Measurements from ENCODE around the gene THSD7B.

DNA sequence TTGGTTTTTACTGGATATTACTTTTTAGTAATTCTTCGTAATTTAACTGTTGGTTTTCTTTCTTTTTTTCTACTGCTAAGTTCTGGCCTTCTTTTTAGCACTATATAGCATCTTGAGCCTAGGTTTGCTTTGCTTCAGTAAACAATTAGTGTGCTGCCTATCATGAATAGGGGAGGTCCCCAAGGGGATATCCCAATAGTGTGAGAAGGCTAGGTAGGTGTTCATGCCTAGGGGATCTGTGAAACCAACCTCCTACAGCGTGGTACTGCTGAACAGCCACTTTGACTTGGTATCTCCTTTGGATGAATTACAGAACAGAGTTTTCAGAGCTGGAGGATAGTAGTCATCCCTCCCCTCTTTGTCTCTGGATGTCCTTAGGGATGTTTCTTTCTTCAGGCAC is 888.7 kb downstream of the THSD7B start:
- TF ChIP-seq, protein P1, sequence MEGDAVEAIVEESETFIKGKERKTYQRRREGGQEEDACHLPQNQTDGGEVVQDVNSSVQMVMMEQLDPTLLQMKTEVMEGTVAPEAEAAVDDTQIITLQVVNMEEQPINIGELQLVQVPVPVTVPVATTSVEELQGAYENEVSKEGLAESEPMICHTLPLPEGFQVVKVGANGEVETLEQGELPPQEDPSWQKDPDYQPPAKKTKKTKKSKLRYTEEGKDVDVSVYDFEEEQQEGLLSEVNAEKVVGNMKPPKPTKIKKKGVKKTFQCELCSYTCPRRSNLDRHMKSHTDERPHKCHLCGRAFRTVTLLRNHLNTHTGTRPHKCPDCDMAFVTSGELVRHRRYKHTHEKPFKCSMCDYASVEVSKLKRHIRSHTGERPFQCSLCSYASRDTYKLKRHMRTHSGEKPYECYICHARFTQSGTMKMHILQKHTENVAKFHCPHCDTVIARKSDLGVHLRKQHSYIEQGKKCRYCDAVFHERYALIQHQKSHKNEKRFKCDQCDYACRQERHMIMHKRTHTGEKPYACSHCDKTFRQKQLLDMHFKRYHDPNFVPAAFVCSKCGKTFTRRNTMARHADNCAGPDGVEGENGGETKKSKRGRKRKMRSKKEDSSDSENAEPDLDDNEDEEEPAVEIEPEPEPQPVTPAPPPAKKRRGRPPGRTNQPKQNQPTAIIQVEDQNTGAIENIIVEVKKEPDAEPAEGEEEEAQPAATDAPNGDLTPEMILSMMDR (IDR thresholded peaks at IDR 0.05), result no peak
- no peak for TF ChIP-seq POLR2A (IDR thresholded peaks at IDR 0.05)
